ENCODE measurements around the gene C3. TPM values are rescaled to one million over a fixed set of nuclear protein-coding genes. Genes with fewer than 3 reads are reported as not detected.

C3 gene
- total RNA-seq, 1 donor from 2014 or later: 0.37 TPM

- Mint-ChIP-seq H3K27ac (ENCODE audit: unreplicated experiment) (no peak overlapping the region), H3K9me3 (no peaks in the 10 kb centered on the region), H3K36me3 (ENCODE audit: low read depth) (no peaks in the 10 kb centered on the region), H3K27me3 (ENCODE audit: low read depth) (peaks cover 58% of the 10 kb centered on the region), H3K4me3 (no peak overlapping the region), H3K4me1 (no peaks in the 10 kb centered on the region)
- no peak for TF ChIP-seq CTCF (conservative IDR thresholded peaks at IDR 0.05)
- DNase-seq (ENCODE audit: low read depth, low spot score): no peak
Measured at GRCh38 chr19:6707011-6707657, 13.3 kb downstream of the C3 start.

GRCh38 chr19:6706633-6706958 is 13.9 kb downstream of the C3 start:
- Mint-ChIP-seq H3K9me3 (no peaks in the 10 kb centered on the region), H3K36me3 (ENCODE audit: low read depth) (no peaks in the 10 kb centered on the region), H3K4me1 (no peaks in the 10 kb centered on the region), H3K27me3 (ENCODE audit: low read depth) (peaks cover 56% of the 10 kb centered on the region), H3K4me3 (no peak overlapping the region), H3K27ac (ENCODE audit: unreplicated experiment) (no peak overlapping the region)
- no peak for TF ChIP-seq CTCF (conservative IDR thresholded peaks at IDR 0.05)
- DNase-seq (ENCODE audit: low read depth, low spot score): no peak

GRCh38 chr19:6705931-6706632 is 14.4 kb downstream of the C3 start:
- no peak for TF ChIP-seq CTCF (conservative IDR thresholded peaks at IDR 0.05)
- no peaks in the 10 kb centered on the region for H3K4me1 Mint-ChIP-seq
- DNase-seq (ENCODE audit: low read depth, low spot score): no peak

GRCh38 chr19:6700586-6701316 is 19.7 kb downstream of the C3 start:
- H3K36me3 Mint-ChIP-seq (ENCODE audit: low read depth): no peaks in the 10 kb centered on the region
- no peak overlapping the region for H3K4me3 Mint-ChIP-seq
- DNase-seq (ENCODE audit: low read depth, low spot score): no peak
- no peaks in the 10 kb centered on the region for H3K4me1 Mint-ChIP-seq
- H3K27me3 Mint-ChIP-seq (ENCODE audit: low read depth): peaks cover 14% of the 10 kb centered on the region
- TF ChIP-seq CTCF (conservative IDR thresholded peaks at IDR 0.05): no peak
- no peaks in the 10 kb centered on the region for H3K9me3 Mint-ChIP-seq
- no peak overlapping the region for H3K27ac Mint-ChIP-seq (ENCODE audit: unreplicated experiment)

More at GRCh38 chr19:6705931-6706632, 14.4 kb downstream of the C3 start:
- Mint-ChIP-seq H3K27me3 (ENCODE audit: low read depth) (peaks cover 51% of the 10 kb centered on the region), H3K36me3 (ENCODE audit: low read depth) (no peaks in the 10 kb centered on the region), H3K4me3 (no peak overlapping the region), H3K9me3 (no peaks in the 10 kb centered on the region), H3K27ac (ENCODE audit: unreplicated experiment) (no peak overlapping the region)

- Mint-ChIP-seq H3K36me3 (ENCODE audit: low read depth) (no peaks in the 10 kb centered on the region), H3K27me3 (ENCODE audit: low read depth) (peaks cover 12% of the 10 kb centered on the region), H3K4me1 (no peaks in the 10 kb centered on the region), H3K27ac (ENCODE audit: unreplicated experiment) (no peak overlapping the region), H3K4me3 (no peak overlapping the region), H3K9me3 (no peaks in the 10 kb centered on the region)
- no peak for DNase-seq (ENCODE audit: low read depth, low spot score)
- TF ChIP-seq CTCF (conservative IDR thresholded peaks at IDR 0.05): no peak
Measured at GRCh38 chr19:6699935-6700334, 20.5 kb downstream of the C3 start.
